HCT116 (cell line): ENCODE data around the gene NUDT9. TPM values are rescaled to one million over a fixed set of nuclear protein-coding genes. Genes with fewer than 3 reads are reported as not detected.

Experiments used
- ATAC-seq: fragments of 200-7000 bp; cut with Tn5 transposase; 2 replicates; pipeline ENCODE4 v1.9.1; 2020; ENCODE audit warnings: mild to moderate bottlenecking, moderate library complexity
- BruUV-seq: library from RNA; stranded (reverse); fragments of 400-500 nt; replicated peaks from 2 replicates; lab custom pipeline; 2021; lab: Mats Ljungman, UMichigan
- CTCF ChIA-PET: fragments of 300-600 bp; sonication (Branson Sonifier 250); formaldehyde crosslinking; loops from one replicate; lab custom pipeline; 2021; ENCODE audit warnings: antibody characterized with exemption; lab: Charles Lee
- POLR2A ChIA-PET: fragments of 300-600, 350-600 bp; sonication (Branson Sonifier 250); formaldehyde crosslinking; loops from one replicate; lab custom pipeline; 2021; ENCODE audit warnings: antibody characterized with exemption; lab: Charles Lee
- RAD21 ChIA-PET, 2 experiments: fragments of 300-600 bp; sonication (Branson Sonifier 250); formaldehyde crosslinking; loops; one replicate each; lab custom pipeline; 2023; ENCODE audit warnings: low total read pairs in 2 of 2; ENCODE audit not compliant: uncharacterized antibody in 2 of 2, unreplicated experiment in 2 of 2, low non-redundant PET in 1 of 2; lab: Charles Lee
- DNase-seq: peaks from one replicate; pipeline ENCODE4 v3.0.0-alpha.2; 2010; ENCODE audit warnings: low read depth, low spot score
- H2AFZ ChIP-seq: fragments of 200-600 bp; shearing (Covaris generic), sonication (generic); 2 replicates; pipeline ENCODE4 v1.6.1; 2017; ENCODE audit warnings: low read depth, mixed run types, mixed read lengths, antibody characterized with exemption, low read length; ENCODE audit not compliant: poor library complexity, severe bottlenecking
- H3K27ac ChIP-seq: 2 replicates; pipeline ENCODE4 v1.5.1; 2012; ENCODE audit warnings: low read depth, low read length
- H3K27me3 ChIP-seq: fragments of 200-600 bp; sonication (generic); 2 replicates; pipeline ENCODE4 v1.6.1; 2016; ENCODE audit warnings: mixed run types, low read length, mixed read lengths; ENCODE audit not compliant: insufficient read depth
- H3K36me3 ChIP-seq, 2 experiments: fragments of 200-500 bp in 1 of 2; fragments of 200-600 bp in 1 of 2; sonication (Bioruptor generic) in 1 of 2; sonication (generic) in 1 of 2; 2 replicates each; pipeline versions ENCODE4 v1.5.1 to v1.6.1; 2014 to 2016; ENCODE audit warnings: low read length in 2 of 2, inconsistent platforms in 1 of 2, mixed read lengths in 1 of 2, mixed run types in 1 of 2; ENCODE audit not compliant: insufficient read depth in 2 of 2, control insufficient read depth in 1 of 2
- H3K4me1 ChIP-seq, 2 experiments: fragments of 200-600 bp in 1 of 2; sonication (generic) in 1 of 2; 2 replicates each; pipeline versions ENCODE4 v1.5.1 to v1.6.1; 2012 to 2017; ENCODE audit warnings: low read length in 2 of 2, inconsistent platforms in 1 of 2, mild to moderate bottlenecking in 1 of 2, mixed read lengths in 1 of 2, mixed run types in 1 of 2, moderate library complexity in 1 of 2; ENCODE audit not compliant: insufficient read depth in 2 of 2, control insufficient read depth in 1 of 2
- H3K4me2 ChIP-seq: fragments of 200-600 bp; sonication (generic); 2 replicates; pipeline ENCODE4 v1.6.1; 2017; ENCODE audit warnings: mixed run types, low read length, mixed read lengths
- H3K4me3 ChIP-seq, 2 experiments: fragments of 200-600 bp in 1 of 2; sonication (generic) in 1 of 2; replicated peaks in 1 of 2; 2 replicates each; pipeline ENCODE4 v1.5.1; 2011 to 2016; ENCODE audit warnings: low read length in 2 of 2, control low read depth in 1 of 2, low read depth in 1 of 2, mild to moderate bottlenecking in 1 of 2, mixed read lengths in 1 of 2, mixed run types in 1 of 2
- H3K79me2 ChIP-seq: fragments of 200-600 bp; sonication (generic); 2 replicates; pipeline ENCODE4 v1.6.1; 2017; ENCODE audit warnings: mild to moderate bottlenecking, mixed run types, low read length, moderate library complexity, mixed read lengths; ENCODE audit not compliant: insufficient read depth
- H3K9ac ChIP-seq: fragments of 200-600 bp; sonication (generic); 2 replicates; pipeline ENCODE4 v1.6.1; 2016; ENCODE audit warnings: low read length, mixed read lengths
- H3K9me2 ChIP-seq: fragments of 200-600 bp; sonication (generic), shearing (Covaris generic); 2 replicates; pipeline ENCODE4 v1.6.1; 2017; ENCODE audit warnings: mixed run types, mild to moderate bottlenecking, moderate library complexity; ENCODE audit not compliant: insufficient read depth
- H3K9me3 ChIP-seq, 2 experiments: fragments of 200-500 bp in 1 of 2; fragments of 200-600 bp in 1 of 2; sonication (Bioruptor generic) in 1 of 2; sonication (generic) in 1 of 2; 2 replicates each; pipeline ENCODE4 v1.6.1; 2014 to 2017; ENCODE audit warnings: low read length in 2 of 2, mixed read lengths in 2 of 2, inconsistent platforms in 1 of 2, low read depth in 1 of 2, mild to moderate bottlenecking in 1 of 2, mixed run types in 1 of 2, moderate library complexity in 1 of 2; ENCODE audit not compliant: control insufficient read depth in 1 of 2, insufficient read depth in 1 of 2
- H4K20me1 ChIP-seq: fragments of 200-600 bp; sonication (generic), shearing (Covaris generic); 2 replicates; pipeline ENCODE4 v1.6.1; 2017; ENCODE audit warnings: mixed run types, mild to moderate bottlenecking, moderate library complexity; ENCODE audit not compliant: insufficient read depth
- CBX3 ChIP-seq: IDR thresholded peaks from 2 replicates; pipeline ENCODE4 v1.6.1; 2012; ENCODE audit warnings: low read depth
- EGR1 ChIP-seq: IDR thresholded peaks from 2 replicates; pipeline ENCODE4 v1.6.1; 2012; ENCODE audit warnings: low read depth
- EZH2phosphoT487 ChIP-seq: fragments of 200-600 bp; IDR thresholded peaks from 2 replicates; pipeline ENCODE4 v1.6.1; 2018; ENCODE audit warnings: antibody characterized with exemption, borderline replicate concordance
- FOSL1 ChIP-seq: IDR thresholded peaks from 2 replicates; pipeline ENCODE4 v1.6.1; 2012; ENCODE audit warnings: low read depth
- RAD21 ChIP-seq: IDR thresholded peaks from 2 replicates; pipeline ENCODE4 v1.6.1; 2012; ENCODE audit warnings: low read depth, mild to moderate bottlenecking
- SP1 ChIP-seq: IDR thresholded peaks from 2 replicates; pipeline ENCODE4 v1.6.1; 2012; ENCODE audit warnings: low read depth
- TCF7L2 ChIP-seq: IDR thresholded peaks from 2 replicates; pipeline ENCODE4 v1.7.0; 2011; ENCODE audit warnings: borderline replicate concordance, inconsistent platforms; ENCODE audit not compliant: insufficient read depth, insufficient read length; ENCODE audit errors: extremely low read depth
- ZNF274 ChIP-seq: fragments of 200-500 bp; sonication (Bioruptor generic); IDR thresholded peaks from 2 replicates; pipeline ENCODE4 v1.6.1; 2014; ENCODE audit warnings: mild to moderate bottlenecking, low read depth, low read length, inconsistent platforms
- intact Hi-C: fragments of 100-400 bp; cut with micrococcal nuclease; formaldehyde crosslinking; loops from 2 replicates; pipeline ENCODE4 v1.10.0; 2022
- total RNA-seq: library from RNA; stranded (reverse); gene quantifications from one replicate; pipeline ENCODE4 v1.2.1, GENCODE V29; 2021; ENCODE audit not compliant: unreplicated experiment
- TF ChIP-seq, protein P1 (sequence below), 3 experiments: fragments of 200-600 bp in 1 of 3; sonication (generic) in 1 of 3; IDR thresholded peaks in 2 of 3; conservative IDR thresholded peaks in 1 of 3; 2 replicates each; pipeline ENCODE4 v1.5.1; 2012 to 2017; ENCODE audit warnings: low read depth in 2 of 3, low read length in 2 of 3, antibody characterized with exemption in 1 of 3, borderline replicate concordance in 1 of 3, control low read depth in 1 of 3, mild to moderate bottlenecking in 1 of 3, mixed read lengths in 1 of 3, mixed run types in 1 of 3, moderate library complexity in 1 of 3; ENCODE audit not compliant: insufficient read depth in 1 of 3
- TF ChIP-seq, protein P2 (sequence below): IDR thresholded peaks from 2 replicates; pipeline ENCODE4 v1.6.1; 2012

The NUDT9 gene
- total RNA-seq, 1 experiment from 2014 or later: 13.5 TPM

DNA sequence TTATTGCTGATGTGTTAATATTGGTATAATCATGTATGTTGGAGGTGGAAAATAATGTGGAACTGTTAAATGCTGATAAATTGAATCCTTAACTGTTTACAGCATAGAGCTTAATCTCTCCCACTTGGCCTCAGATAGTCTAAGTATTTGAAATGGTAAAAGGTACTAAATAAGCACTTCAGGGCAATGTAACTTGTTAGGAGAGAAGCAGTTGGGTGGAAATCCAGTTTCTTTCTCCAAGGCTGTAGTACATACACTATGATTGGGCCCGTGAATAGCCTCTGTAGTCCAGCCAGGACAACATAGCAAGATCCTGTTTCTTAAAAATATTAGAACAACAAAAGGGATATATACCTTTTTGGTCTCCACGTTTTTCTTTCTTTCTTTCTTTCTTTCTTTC is 39.7 kb downstream of the NUDT9 start (continued):
- TF ChIP-seq ZNF274 (no peak), EGR1 (no peak), SP1 (no peak), CBX3 (no peak)

GRCh38 chr4:87465739-87466366 is 43.5 kb downstream of the NUDT9 start:
- RAD21 ChIA-PET: no interaction called here

More at GRCh38 chr4:87465739-87466366, 43.5 kb downstream of the NUDT9 start:
- H3K36me3 ChIP-seq: no peaks in the 10 kb centered on the region
- ATAC-seq (peak; percentile 63), DNase-seq (peak; percentile 38)
- H2AFZ ChIP-seq: no peak overlapping the region
- H3K9me2 ChIP-seq: no peaks in the 10 kb centered on the region
- no peaks in the 10 kb centered on the region for H3K4me1 ChIP-seq
- no peaks in the 10 kb centered on the region for H3K9me3 ChIP-seq
- TF ChIP-seq, protein P1, sequence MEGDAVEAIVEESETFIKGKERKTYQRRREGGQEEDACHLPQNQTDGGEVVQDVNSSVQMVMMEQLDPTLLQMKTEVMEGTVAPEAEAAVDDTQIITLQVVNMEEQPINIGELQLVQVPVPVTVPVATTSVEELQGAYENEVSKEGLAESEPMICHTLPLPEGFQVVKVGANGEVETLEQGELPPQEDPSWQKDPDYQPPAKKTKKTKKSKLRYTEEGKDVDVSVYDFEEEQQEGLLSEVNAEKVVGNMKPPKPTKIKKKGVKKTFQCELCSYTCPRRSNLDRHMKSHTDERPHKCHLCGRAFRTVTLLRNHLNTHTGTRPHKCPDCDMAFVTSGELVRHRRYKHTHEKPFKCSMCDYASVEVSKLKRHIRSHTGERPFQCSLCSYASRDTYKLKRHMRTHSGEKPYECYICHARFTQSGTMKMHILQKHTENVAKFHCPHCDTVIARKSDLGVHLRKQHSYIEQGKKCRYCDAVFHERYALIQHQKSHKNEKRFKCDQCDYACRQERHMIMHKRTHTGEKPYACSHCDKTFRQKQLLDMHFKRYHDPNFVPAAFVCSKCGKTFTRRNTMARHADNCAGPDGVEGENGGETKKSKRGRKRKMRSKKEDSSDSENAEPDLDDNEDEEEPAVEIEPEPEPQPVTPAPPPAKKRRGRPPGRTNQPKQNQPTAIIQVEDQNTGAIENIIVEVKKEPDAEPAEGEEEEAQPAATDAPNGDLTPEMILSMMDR (IDR thresholded peaks at IDR 0.05 in 2 of 3, conservative IDR thresholded peaks at IDR 0.05 in 1 of 3; ENCODE audit: borderline replicate concordance in 1 of 3, insufficient read depth in 1 of 3, low read depth in 2 of 3, low read length in 2 of 3): peak; percentile 46 to 81 (median 51)
- TF ChIP-seq, protein P2, sequence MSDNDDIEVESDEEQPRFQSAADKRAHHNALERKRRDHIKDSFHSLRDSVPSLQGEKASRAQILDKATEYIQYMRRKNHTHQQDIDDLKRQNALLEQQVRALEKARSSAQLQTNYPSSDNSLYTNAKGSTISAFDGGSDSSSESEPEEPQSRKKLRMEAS: no peak
- TF ChIP-seq EZH2phosphoT487: no peak
- TF ChIP-seq TCF7L2: no peak
- TF ChIP-seq RAD21: peak; percentile 82
- TF ChIP-seq FOSL1: no peak
- no peak overlapping the region for H3K9ac ChIP-seq
- ChIA-PET POLR2A (interaction anchor here (0.6 kb wide), 1 partner anchor 650 kb away, joined by 3 read pairs; no protein-coding TSS in a partner anchor), CTCF (interaction anchor here (0.7 to 3.3 kb wide), 6 partner anchors 10 to 197 kb away, joined by 3 to 15 read pairs (median 6); partner anchors contain the start of gene NUDT9)
- no TSS peak for BruUV-seq
- no peak overlapping the region for H3K4me3 ChIP-seq
- no peaks in the 10 kb centered on the region for H3K27me3 ChIP-seq
- H3K4me2 ChIP-seq: no peak overlapping the region
- no peak overlapping the region for H3K27ac ChIP-seq
- no peaks in the 10 kb centered on the region for H4K20me1 ChIP-seq
- no peaks in the 10 kb centered on the region for H3K79me2 ChIP-seq
- intact Hi-C loops: loop anchor here (1.0 to 10.0 kb wide), 6 partner anchors 91 to 971 kb away; no protein-coding TSS in a partner anchor
